ENCODE results near the gene TTC7B.

TTC7B gene

GRCh38 chr14:90569606-90570387 lies 246.4 kb downstream of the TTC7B start:
- intact Hi-C loops (cut with DNase I) = no loop called here
- DNase-seq = peak in 1 of 42 donors; percentile 41

GRCh38 chr14:90569201-90569600 lies 247.0 kb downstream of the TTC7B start:
- DNase-seq = no peak
- intact Hi-C loops (cut with DNase I) = no loop called here

- intact Hi-C loops (cut with DNase I) = no loop called here
- DNase-seq = peak in 29 of 42 donors; percentile 33 to 77 (median 59)
Observed at GRCh38 chr14:90568405-90568804, 247.8 kb downstream of the TTC7B start.

- intact Hi-C loops (cut with DNase I) = no loop called here
- DNase-seq = peak; percentile 47 to 92 (median 74)
Observed at GRCh38 chr14:90567991-90568390, 248.2 kb downstream of the TTC7B start.

GRCh38 chr14:90567191-90567590 lies 249.0 kb downstream of the TTC7B start:
- intact Hi-C loops (cut with DNase I) = no loop called here
- peak; percentile 46 to 94 (median 82) for DNase-seq

- DNase-seq = peak in 3 of 42 donors; percentile 41 to 67 (median 50)
- intact Hi-C loops (cut with DNase I) = no loop called here
Observed at GRCh38 chr14:90566481-90566880, 249.7 kb downstream of the TTC7B start.

- intact Hi-C loops (cut with DNase I) = no loop called here
- DNase-seq = no peak
Observed at GRCh38 chr14:90564496-90564895, 251.7 kb downstream of the TTC7B start.

- intact Hi-C loops (cut with DNase I) = no loop called here
- DNase-seq = no peak
Observed at GRCh38 chr14:90562652-90563051, 253.6 kb downstream of the TTC7B start.

GRCh38 chr14:90561920-90562319 lies 254.3 kb downstream of the TTC7B start:
- intact Hi-C loops (cut with DNase I) = no loop called here
- no peak for DNase-seq

GRCh38 chr14:90560991-90561390 lies 255.2 kb downstream of the TTC7B start:
- no peak for DNase-seq

GRCh38 chr14:90560558-90560957 lies 255.7 kb downstream of the TTC7B start:
- DNase-seq = peak in 2 of 42 donors; percentile 31 to 37
- intact Hi-C loops (cut with DNase I) = no loop called here

More at GRCh38 chr14:90560991-90561390, 255.2 kb downstream of the TTC7B start:
- intact Hi-C loops (cut with DNase I) = no loop called here

GRCh38 chr14:90559811-90560492 lies 256.3 kb downstream of the TTC7B start:
- DNase-seq = no peak
- intact Hi-C loops (cut with DNase I) = loop anchor here (10.0 kb wide), 1 partner anchor 105 kb away; no protein-coding TSS in a partner anchor

- intact Hi-C loops (cut with DNase I) = loop anchor here (10.0 kb wide), 1 partner anchor 104 kb away; no protein-coding TSS in a partner anchor
- DNase-seq = no peak
Observed at GRCh38 chr14:90558983-90559590, 257.1 kb downstream of the TTC7B start.

GRCh38 chr14:90558041-90558982 lies 257.9 kb downstream of the TTC7B start:
- no peak for DNase-seq

GRCh38 chr14:90557516-90557915 lies 258.7 kb downstream of the TTC7B start:
- no peak for DNase-seq
- intact Hi-C loops (cut with DNase I) = loop anchor here (10.0 kb wide), 1 partner anchor 103 kb away; no protein-coding TSS in a partner anchor

More at GRCh38 chr14:90558041-90558982, 257.9 kb downstream of the TTC7B start:
- intact Hi-C loops (cut with DNase I) = loop anchor here (10.0 kb wide), 1 partner anchor 104 kb away; no protein-coding TSS in a partner anchor

GRCh38 chr14:90556666-90557450 lies 259.4 kb downstream of the TTC7B start:
- DNase-seq = no peak
- intact Hi-C loops (cut with DNase I) = loop anchor here (10.0 kb wide), 1 partner anchor 102 kb away; no protein-coding TSS in a partner anchor

- intact Hi-C loops (cut with DNase I) = loop anchor here (10.0 kb wide), 1 partner anchor 101 kb away; no protein-coding TSS in a partner anchor
- DNase-seq = peak in 32 of 42 donors; percentile 32 to 83 (median 61)
Observed at GRCh38 chr14:90556012-90556477, 260.2 kb downstream of the TTC7B start.

All from head of caudate nucleus (tissue), 42 donors.